Activated CD8-positive, alpha-beta T cell treated with anti-CD3 and anti-CD28 coated beads for 36 hours (primary cell): ENCODE results near the gene INPP5A. TPM values are rescaled to one million over a fixed set of nuclear protein-coding genes. Genes with fewer than 3 reads are reported as not detected.
"Not testable (repeated sequence)": the region's sequence is repeated elsewhere in the genome, so short reads cannot be mapped to it uniquely, and the experiment has no call there.

Source experiments
- ATAC-seq: fragments of 200-7000 bp; cut with Tn5 transposase; one replicate; pipeline ENCODE4 v1.10.0; 2021; ENCODE audit warnings: mild to moderate bottlenecking, moderate library complexity
- CTCF ChIA-PET: fragments of 350-600 bp; sonication (Branson Sonifier 250); formaldehyde crosslinking; loops from one replicate; lab custom pipeline; 2021; ENCODE audit warnings: antibody characterized with exemption; lab: Charles Lee
- POLR2A ChIA-PET: fragments of 350-600 bp; sonication (Branson Sonifier 250); formaldehyde crosslinking; loops from one replicate; lab custom pipeline; 2021; ENCODE audit warnings: antibody characterized with exemption; lab: Charles Lee
- DNase-seq: peaks from one replicate; pipeline ENCODE4 v3.0.0-alpha.2; 2020
- H3K27ac Mint-ChIP-seq: one replicate; pipeline ENCODE4 v1.8.0; 2021; ENCODE audit warnings: mild to moderate bottlenecking, mixed read lengths
- H3K27me3 Mint-ChIP-seq: one replicate; pipeline ENCODE4 v1.8.0; 2021; ENCODE audit warnings: mixed read lengths
- H3K36me3 Mint-ChIP-seq: one replicate; pipeline ENCODE4 v1.8.0; 2021; ENCODE audit warnings: low read depth, mixed read lengths
- H3K4me1 Mint-ChIP-seq: one replicate; pipeline ENCODE4 v1.8.0; 2021; ENCODE audit warnings: low read depth, mixed read lengths
- H3K4me3 Mint-ChIP-seq: one replicate; pipeline ENCODE4 v1.8.0; 2021; ENCODE audit warnings: mild to moderate bottlenecking, moderate library complexity, mixed read lengths
- H3K9me3 Mint-ChIP-seq: one replicate; pipeline ENCODE4 v1.8.0; 2021; ENCODE audit warnings: mixed read lengths
- CTCF ChIP-seq: fragments of 200-600 bp; IDR thresholded peaks from one replicate; pipeline ENCODE4 v1.8.0; 2022; ENCODE audit warnings: antibody characterized with exemption, mild to moderate bottlenecking
- intact Hi-C: fragments of 100-400 bp; cut with micrococcal nuclease; formaldehyde crosslinking; loops from one replicate; pipeline ENCODE4 v1.10.0; 2022
- total RNA-seq, 2 experiments: library from RNA; stranded (reverse); gene quantifications; one replicate each; pipeline ENCODE4 v1.2.3, GENCODE V29; 2021

The INPP5A gene
- total RNA-seq, 2 experiments from 2014 or later: 9.6 to 10.4 TPM

- ChIA-PET POLR2A (no interaction called here), CTCF (no interaction called here)
- H3K4me3 Mint-ChIP-seq: no peak overlapping the region
- DNase-seq (no peak), ATAC-seq (no peak)
- TF ChIP-seq CTCF: no peak
- H3K27ac Mint-ChIP-seq: no peak overlapping the region
- no peaks in the 10 kb centered on the region for H3K9me3 Mint-ChIP-seq
- no peaks in the 10 kb centered on the region for H3K4me1 Mint-ChIP-seq
- intact Hi-C loops: no loop called here
- peaks cover 15% of the 10 kb centered on the region for H3K27me3 Mint-ChIP-seq
- H3K36me3 Mint-ChIP-seq: no peaks in the 10 kb centered on the region
Measured at GRCh38 chr10:132815168-132815857, 277.7 kb downstream of the INPP5A start.

GRCh38 chr10:132816718-132817117 lies 279.1 kb downstream of the INPP5A start:
- TF ChIP-seq CTCF: no peak
- CTCF ChIA-PET: no interaction called here
- intact Hi-C loops: no loop called here
- no peak for ATAC-seq
- Mint-ChIP-seq H3K27me3 (peaks cover 15% of the 10 kb centered on the region), H3K9me3 (no peaks in the 10 kb centered on the region), H3K4me1 (no peaks in the 10 kb centered on the region), H3K27ac (no peak overlapping the region), H3K36me3 (no peaks in the 10 kb centered on the region), H3K4me3 (no peak overlapping the region)
- DNase-seq: no peak
- POLR2A ChIA-PET: no interaction called here

DNA sequence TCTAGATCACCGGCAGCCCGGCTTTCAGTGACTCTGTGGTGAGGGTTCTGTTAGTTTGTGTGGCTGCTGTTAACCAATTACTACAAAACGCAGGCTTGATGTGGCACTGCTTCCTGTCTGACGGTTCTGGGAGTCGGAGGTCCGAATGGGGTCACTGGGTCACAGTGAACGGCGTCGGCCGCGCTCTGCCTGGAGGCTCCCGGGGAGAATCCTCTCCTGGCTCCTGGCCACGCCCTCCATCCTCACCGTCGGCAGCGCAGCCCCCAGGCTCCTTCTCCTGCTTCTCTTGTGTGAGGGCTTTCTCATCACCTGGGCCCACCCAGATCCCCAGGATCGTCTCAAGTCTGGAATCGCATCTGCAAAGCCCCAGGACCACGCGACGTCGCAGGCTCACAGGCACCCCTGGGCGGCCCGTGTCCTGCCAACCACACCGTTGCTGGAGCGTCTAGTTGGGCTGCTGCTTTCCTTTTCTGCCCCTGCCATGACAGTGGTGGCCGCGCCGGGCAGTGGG lies 280.2 kb downstream of the INPP5A start:
- H3K9me3 Mint-ChIP-seq: no peaks in the 10 kb centered on the region
- POLR2A ChIA-PET: no interaction called here

GRCh38 chr10:132820056-132820455 lies 282.5 kb downstream of the INPP5A start:
- no peaks in the 10 kb centered on the region for H3K4me1 Mint-ChIP-seq
- H3K27ac Mint-ChIP-seq: no peak overlapping the region
- TF ChIP-seq CTCF: no peak
- ATAC-seq: no peak
- H3K27me3 Mint-ChIP-seq: peaks cover 15% of the 10 kb centered on the region
- CTCF ChIA-PET: no interaction called here
- DNase-seq: no peak
- POLR2A ChIA-PET: interaction anchor here (0.7 kb wide), 1 partner anchor 18 kb away, joined by 3 read pairs; no protein-coding TSS in a partner anchor
- H3K4me3 Mint-ChIP-seq: no peak overlapping the region
- H3K9me3 Mint-ChIP-seq: no peaks in the 10 kb centered on the region
- intact Hi-C loops: no loop called here
- H3K36me3 Mint-ChIP-seq: no peaks in the 10 kb centered on the region

More for the DNA sequence above, 280.2 kb downstream of the INPP5A start:
- Mint-ChIP-seq H3K4me1 (no peaks in the 10 kb centered on the region), H3K27ac (no peak overlapping the region), H3K27me3 (peaks cover 15% of the 10 kb centered on the region), H3K4me3 (no peak overlapping the region), H3K36me3 (no peaks in the 10 kb centered on the region)
- intact Hi-C loops: no loop called here
- CTCF ChIA-PET: no interaction called here
- DNase-seq: no peak
- no peak for TF ChIP-seq CTCF
- ATAC-seq: no peak

GRCh38 chr10:132825783-132826523 lies 288.4 kb downstream of the INPP5A start:
- H3K4me3 Mint-ChIP-seq, H3K27me3 Mint-ChIP-seq, CTCF ChIA-PET, POLR2A ChIA-PET, ATAC-seq, H3K4me1 Mint-ChIP-seq, H3K27ac Mint-ChIP-seq, DNase-seq, H3K9me3 Mint-ChIP-seq, intact Hi-C loops, H3K36me3 Mint-ChIP-seq: not testable (repeated sequence)
